ENCODE results near the gene LHPP. TPM values are rescaled to one million over a fixed set of nuclear protein-coding genes. Genes with fewer than 3 reads are reported as not detected.

The LHPP gene
- polyA plus RNA-seq, 2 of the 4 experiments (the other 2 are of a cell fraction) = 14.4 to 18.6 TPM

DNA sequence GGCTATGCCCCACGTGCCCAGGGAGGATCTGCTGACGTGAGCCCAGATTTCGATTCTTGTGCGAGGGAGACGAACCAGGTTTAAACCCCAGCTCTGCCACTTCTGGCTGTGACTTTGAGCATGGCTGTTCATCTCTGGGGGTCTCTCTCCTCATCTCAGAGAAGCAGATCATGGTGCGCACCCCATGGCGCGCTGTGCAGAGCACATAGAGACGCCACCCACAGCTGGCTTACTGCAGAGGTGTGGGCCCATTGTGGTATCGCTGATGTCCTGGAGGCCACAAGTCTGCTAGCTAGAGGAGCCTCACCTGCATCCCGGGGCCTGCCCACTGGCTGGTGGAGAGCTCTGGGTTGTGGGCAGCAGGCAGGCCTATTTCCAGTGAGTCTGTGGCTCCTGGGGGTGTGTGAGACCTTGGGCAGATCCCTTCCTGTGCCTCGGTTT lies 140.5 kb downstream of the LHPP start:
- no peak overlapping the region for H3K27ac ChIP-seq
- TF ChIP-seq, protein P1, sequence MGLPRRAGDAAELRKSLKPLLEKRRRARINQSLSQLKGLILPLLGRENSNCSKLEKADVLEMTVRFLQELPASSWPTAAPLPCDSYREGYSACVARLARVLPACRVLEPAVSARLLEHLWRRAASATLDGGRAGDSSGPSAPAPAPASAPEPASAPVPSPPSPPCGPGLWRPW (IDR thresholded peaks at IDR 0.05) = no peak
- no peak for TF ChIP-seq NR3C1 (IDR thresholded peaks at IDR 0.05)
- TF ChIP-seq RNF2 (IDR thresholded peaks at IDR 0.05; ENCODE audit: borderline replicate concordance, low read depth) = no peak
- no peak for TF ChIP-seq CTCF (IDR thresholded peaks at IDR 0.05)
- TF ChIP-seq HOXB13 (CRISPR knock-in tag; IDR thresholded peaks at IDR 0.05; ENCODE audit: low read depth) = no peak
- TF ChIP-seq HOXB5 (CRISPR knock-in tag; IDR thresholded peaks at IDR 0.05) = no peak
- TF ChIP-seq HDAC2 (IDR thresholded peaks at IDR 0.05) = no peak
- TF ChIP-seq CEBPB (IDR thresholded peaks at IDR 0.05) = no peak
- TF ChIP-seq NFE2L2 (conservative IDR thresholded peaks at IDR 0.05; ENCODE audit: low read length) = no peak
- TF ChIP-seq, protein P2, sequence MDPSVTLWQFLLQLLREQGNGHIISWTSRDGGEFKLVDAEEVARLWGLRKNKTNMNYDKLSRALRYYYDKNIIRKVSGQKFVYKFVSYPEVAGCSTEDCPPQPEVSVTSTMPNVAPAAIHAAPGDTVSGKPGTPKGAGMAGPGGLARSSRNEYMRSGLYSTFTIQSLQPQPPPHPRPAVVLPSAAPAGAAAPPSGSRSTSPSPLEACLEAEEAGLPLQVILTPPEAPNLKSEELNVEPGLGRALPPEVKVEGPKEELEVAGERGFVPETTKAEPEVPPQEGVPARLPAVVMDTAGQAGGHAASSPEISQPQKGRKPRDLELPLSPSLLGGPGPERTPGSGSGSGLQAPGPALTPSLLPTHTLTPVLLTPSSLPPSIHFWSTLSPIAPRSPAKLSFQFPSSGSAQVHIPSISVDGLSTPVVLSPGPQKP (IDR thresholded peaks at IDR 0.05; ENCODE audit: low read depth, low read length) = no peak
- no peak for TF ChIP-seq CHD4 (IDR thresholded peaks at IDR 0.05; ENCODE audit: borderline replicate concordance)
- TF ChIP-seq TFCP2L1 (CRISPR knock-in tag; IDR thresholded peaks at IDR 0.05) = no peak
- TF ChIP-seq, protein P3, sequence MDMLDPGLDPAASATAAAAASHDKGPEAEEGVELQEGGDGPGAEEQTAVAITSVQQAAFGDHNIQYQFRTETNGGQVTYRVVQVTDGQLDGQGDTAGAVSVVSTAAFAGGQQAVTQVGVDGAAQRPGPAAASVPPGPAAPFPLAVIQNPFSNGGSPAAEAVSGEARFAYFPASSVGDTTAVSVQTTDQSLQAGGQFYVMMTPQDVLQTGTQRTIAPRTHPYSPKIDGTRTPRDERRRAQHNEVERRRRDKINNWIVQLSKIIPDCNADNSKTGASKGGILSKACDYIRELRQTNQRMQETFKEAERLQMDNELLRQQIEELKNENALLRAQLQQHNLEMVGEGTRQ (IDR thresholded peaks at IDR 0.05) = no peak
- TF ChIP-seq ZSCAN20 (CRISPR knock-in tag; IDR thresholded peaks at IDR 0.05) = no peak
- TF ChIP-seq ATOH8 (CRISPR knock-in tag; IDR thresholded peaks at IDR 0.05; ENCODE audit: low read depth) = no peak
- 0 out of 3 replicates have a peak, but pooled peaks cover 2% of the 10 kb centered on the region for H3K4me1 ChIP-seq
- DNase-seq (ENCODE audit: low read depth in 1 of 2, low spot score in 1 of 2) = no peak
- ChIA-PET CTCF (interaction anchor here (1.1 kb wide), 1 partner anchor 8 kb away, joined by 3 read pairs; no protein-coding TSS in a partner anchor), POLR2A (no interaction called here)
- H3K9me3 ChIP-seq = no peaks in the 10 kb centered on the region
- 76% methylated on average over 11 of the region's 12 CpGs for WGBS (ENCODE audit: missing lambda C conversion rate)
- no peak for FAIRE-seq
- no peak overlapping the region for H3K4me3 ChIP-seq
- H3K4me2 ChIP-seq = no peak overlapping the region
- no peak for ATAC-seq

- no peak overlapping the region for H3K4me3 ChIP-seq
- ATAC-seq (no peak), FAIRE-seq (no peak), DNase-seq (ENCODE audit: low read depth in 1 of 2, low spot score in 1 of 2) (no peak)
- no peak overlapping the region for H3K4me2 ChIP-seq
- H3K27ac ChIP-seq = no peak overlapping the region
- 93% methylated on average over 8 of the region's 12 CpGs for WGBS (ENCODE audit: missing lambda C conversion rate)
- ChIA-PET POLR2A (no interaction called here), CTCF (interaction anchor here (0.7 to 1.2 kb wide), 3 partner anchors 9 to 608 kb away, joined by 3 read pairs; no protein-coding TSS in a partner anchor)
- no peaks in the 10 kb centered on the region for H3K4me1 ChIP-seq
- H3K9me3 ChIP-seq = no peaks in the 10 kb centered on the region
- TF ChIP-seq MAX (IDR thresholded peaks at IDR 0.05) (no peak), NFE2L2 (conservative IDR thresholded peaks at IDR 0.05; ENCODE audit: low read length) (no peak), MAZ (IDR thresholded peaks at IDR 0.05; ENCODE audit: borderline replicate concordance, low read depth, low read length) (no peak), ZFP36 (IDR thresholded peaks at IDR 0.05; ENCODE audit: borderline replicate concordance, partially characterized antibody) (no peak), TFCP2L1 (CRISPR knock-in tag; IDR thresholded peaks at IDR 0.05) (no peak), RARB (CRISPR knock-in tag; IDR thresholded peaks at IDR 0.05) (no peak)
These were observed 141.2 kb downstream of the LHPP start for GRCh38 chr10:124602646-124603365.
